ENCODE results near the gene OR2T27. TPM values are rescaled to one million over a fixed set of nuclear protein-coding genes. Genes with fewer than 3 reads are reported as not detected.

OR2T27 gene
- total and polyA plus RNA-seq, 2 experiments from 2014 or later, result not detected

DNA sequence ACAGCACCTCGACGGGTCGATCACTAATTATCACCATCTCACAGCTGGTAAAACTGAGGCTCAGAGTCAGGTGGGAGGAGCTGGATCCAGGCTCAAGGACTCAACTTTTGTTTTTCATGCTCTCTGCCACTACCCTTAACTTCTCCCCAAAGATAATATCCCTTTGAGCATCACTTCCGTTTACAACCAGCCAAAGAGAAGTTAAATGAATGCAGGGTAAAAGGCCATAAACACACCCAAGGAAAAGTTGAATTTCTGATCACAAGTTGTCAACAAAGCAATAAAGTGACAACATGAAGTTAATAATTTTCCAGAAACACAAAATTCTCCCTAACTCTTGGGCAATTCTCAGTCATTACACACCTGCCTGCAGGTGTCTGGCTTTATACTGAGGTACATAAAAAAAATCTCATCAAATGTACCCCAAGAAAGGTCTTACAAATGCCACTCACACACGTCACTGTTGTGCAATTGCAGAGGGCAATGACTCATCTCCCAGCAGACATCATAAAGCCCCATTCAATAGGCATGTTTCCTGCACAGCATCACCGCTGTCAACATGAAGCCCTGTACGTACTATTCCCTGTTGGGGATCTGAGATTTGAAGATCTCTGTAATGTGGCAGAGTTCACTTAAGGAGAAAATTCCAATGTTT, 23.8 kb downstream of the OR2T27 start:
- Histone ChIP-seq H3K4me2 (no peak overlapping the region), H3K4me3 (no peak overlapping the region), H3K36me3 (ENCODE audit: insufficient read depth) (no peaks in the 10 kb centered on the region), H2AFZ (no peak overlapping the region), H3K4me1 (ENCODE audit: insufficient read depth) (no peaks in the 10 kb centered on the region), H3F3A (replicated peaks; ENCODE audit: low read depth) (no peaks in the 10 kb centered on the region), H3K27me3 (ENCODE audit: insufficient read depth) (no peaks in the 10 kb centered on the region), H3K27ac (ENCODE audit: low read depth) (no peak overlapping the region), H3K79me2 (replicated peaks; ENCODE audit: insufficient read depth) (no peaks in the 10 kb centered on the region), H3K9me2 (ENCODE audit: insufficient read depth) (no peaks in the 10 kb centered on the region), H4K20me1 (replicated peaks; ENCODE audit: insufficient read depth) (no peaks in the 10 kb centered on the region)
- Mint-ChIP-seq H3K27me3 (ENCODE audit: insufficient read depth, low read depth, poor library complexity) (no peaks in the 10 kb centered on the region), H3K9me3 (peaks cover 8% of the 10 kb centered on the region; the same call in 2 of the 3 replicates), H3K4me3 (no peak overlapping the region), H3K27ac (no peak overlapping the region), H3K4me1 (no peaks in the 10 kb centered on the region), H3K36me3 (ENCODE audit: low read depth) (peaks cover 18% of the 10 kb centered on the region)
- DNase-seq (ENCODE audit: low spot score) (no peak), ATAC-seq (no peak)
- TF ChIP-seq STAT1 (IDR thresholded peaks at IDR 0.05; ENCODE audit: unreplicated experiment) (no peak), ZNF114 (CRISPR knock-in tag; IDR thresholded peaks at IDR 0.05) (no peak), NANOG (IDR thresholded peaks at IDR 0.05; ENCODE audit: borderline replicate concordance) (no peak), EZH2 (IDR thresholded peaks at IDR 0.05; ENCODE audit: low read depth, unreplicated experiment) (no peak), JUNB (IDR thresholded peaks at IDR 0.05; ENCODE audit: unreplicated experiment) (no peak), REST (IDR thresholded peaks at IDR 0.05; ENCODE audit: unreplicated experiment) (no peak), ZNF331 (CRISPR knock-in tag; IDR thresholded peaks at IDR 0.05; ENCODE audit: low read depth) (no peak), ETS1 (IDR thresholded peaks at IDR 0.05) (no peak), EZH2phosphoT487 (IDR thresholded peaks at IDR 0.05; ENCODE audit: unreplicated experiment) (no peak), CREB1 (CRISPR knock-in tag; IDR thresholded peaks at IDR 0.05; ENCODE audit: low read depth) (no peak), POLR2AphosphoS5 (IDR thresholded peaks at IDR 0.05; ENCODE audit: low read depth) (no peak)
- TF ChIP-seq, protein P1, sequence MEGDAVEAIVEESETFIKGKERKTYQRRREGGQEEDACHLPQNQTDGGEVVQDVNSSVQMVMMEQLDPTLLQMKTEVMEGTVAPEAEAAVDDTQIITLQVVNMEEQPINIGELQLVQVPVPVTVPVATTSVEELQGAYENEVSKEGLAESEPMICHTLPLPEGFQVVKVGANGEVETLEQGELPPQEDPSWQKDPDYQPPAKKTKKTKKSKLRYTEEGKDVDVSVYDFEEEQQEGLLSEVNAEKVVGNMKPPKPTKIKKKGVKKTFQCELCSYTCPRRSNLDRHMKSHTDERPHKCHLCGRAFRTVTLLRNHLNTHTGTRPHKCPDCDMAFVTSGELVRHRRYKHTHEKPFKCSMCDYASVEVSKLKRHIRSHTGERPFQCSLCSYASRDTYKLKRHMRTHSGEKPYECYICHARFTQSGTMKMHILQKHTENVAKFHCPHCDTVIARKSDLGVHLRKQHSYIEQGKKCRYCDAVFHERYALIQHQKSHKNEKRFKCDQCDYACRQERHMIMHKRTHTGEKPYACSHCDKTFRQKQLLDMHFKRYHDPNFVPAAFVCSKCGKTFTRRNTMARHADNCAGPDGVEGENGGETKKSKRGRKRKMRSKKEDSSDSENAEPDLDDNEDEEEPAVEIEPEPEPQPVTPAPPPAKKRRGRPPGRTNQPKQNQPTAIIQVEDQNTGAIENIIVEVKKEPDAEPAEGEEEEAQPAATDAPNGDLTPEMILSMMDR (conservative IDR thresholded peaks at IDR 0.05; ENCODE audit: low read depth in 2 of 2), result no peak
- TF ChIP-seq, protein P2, sequence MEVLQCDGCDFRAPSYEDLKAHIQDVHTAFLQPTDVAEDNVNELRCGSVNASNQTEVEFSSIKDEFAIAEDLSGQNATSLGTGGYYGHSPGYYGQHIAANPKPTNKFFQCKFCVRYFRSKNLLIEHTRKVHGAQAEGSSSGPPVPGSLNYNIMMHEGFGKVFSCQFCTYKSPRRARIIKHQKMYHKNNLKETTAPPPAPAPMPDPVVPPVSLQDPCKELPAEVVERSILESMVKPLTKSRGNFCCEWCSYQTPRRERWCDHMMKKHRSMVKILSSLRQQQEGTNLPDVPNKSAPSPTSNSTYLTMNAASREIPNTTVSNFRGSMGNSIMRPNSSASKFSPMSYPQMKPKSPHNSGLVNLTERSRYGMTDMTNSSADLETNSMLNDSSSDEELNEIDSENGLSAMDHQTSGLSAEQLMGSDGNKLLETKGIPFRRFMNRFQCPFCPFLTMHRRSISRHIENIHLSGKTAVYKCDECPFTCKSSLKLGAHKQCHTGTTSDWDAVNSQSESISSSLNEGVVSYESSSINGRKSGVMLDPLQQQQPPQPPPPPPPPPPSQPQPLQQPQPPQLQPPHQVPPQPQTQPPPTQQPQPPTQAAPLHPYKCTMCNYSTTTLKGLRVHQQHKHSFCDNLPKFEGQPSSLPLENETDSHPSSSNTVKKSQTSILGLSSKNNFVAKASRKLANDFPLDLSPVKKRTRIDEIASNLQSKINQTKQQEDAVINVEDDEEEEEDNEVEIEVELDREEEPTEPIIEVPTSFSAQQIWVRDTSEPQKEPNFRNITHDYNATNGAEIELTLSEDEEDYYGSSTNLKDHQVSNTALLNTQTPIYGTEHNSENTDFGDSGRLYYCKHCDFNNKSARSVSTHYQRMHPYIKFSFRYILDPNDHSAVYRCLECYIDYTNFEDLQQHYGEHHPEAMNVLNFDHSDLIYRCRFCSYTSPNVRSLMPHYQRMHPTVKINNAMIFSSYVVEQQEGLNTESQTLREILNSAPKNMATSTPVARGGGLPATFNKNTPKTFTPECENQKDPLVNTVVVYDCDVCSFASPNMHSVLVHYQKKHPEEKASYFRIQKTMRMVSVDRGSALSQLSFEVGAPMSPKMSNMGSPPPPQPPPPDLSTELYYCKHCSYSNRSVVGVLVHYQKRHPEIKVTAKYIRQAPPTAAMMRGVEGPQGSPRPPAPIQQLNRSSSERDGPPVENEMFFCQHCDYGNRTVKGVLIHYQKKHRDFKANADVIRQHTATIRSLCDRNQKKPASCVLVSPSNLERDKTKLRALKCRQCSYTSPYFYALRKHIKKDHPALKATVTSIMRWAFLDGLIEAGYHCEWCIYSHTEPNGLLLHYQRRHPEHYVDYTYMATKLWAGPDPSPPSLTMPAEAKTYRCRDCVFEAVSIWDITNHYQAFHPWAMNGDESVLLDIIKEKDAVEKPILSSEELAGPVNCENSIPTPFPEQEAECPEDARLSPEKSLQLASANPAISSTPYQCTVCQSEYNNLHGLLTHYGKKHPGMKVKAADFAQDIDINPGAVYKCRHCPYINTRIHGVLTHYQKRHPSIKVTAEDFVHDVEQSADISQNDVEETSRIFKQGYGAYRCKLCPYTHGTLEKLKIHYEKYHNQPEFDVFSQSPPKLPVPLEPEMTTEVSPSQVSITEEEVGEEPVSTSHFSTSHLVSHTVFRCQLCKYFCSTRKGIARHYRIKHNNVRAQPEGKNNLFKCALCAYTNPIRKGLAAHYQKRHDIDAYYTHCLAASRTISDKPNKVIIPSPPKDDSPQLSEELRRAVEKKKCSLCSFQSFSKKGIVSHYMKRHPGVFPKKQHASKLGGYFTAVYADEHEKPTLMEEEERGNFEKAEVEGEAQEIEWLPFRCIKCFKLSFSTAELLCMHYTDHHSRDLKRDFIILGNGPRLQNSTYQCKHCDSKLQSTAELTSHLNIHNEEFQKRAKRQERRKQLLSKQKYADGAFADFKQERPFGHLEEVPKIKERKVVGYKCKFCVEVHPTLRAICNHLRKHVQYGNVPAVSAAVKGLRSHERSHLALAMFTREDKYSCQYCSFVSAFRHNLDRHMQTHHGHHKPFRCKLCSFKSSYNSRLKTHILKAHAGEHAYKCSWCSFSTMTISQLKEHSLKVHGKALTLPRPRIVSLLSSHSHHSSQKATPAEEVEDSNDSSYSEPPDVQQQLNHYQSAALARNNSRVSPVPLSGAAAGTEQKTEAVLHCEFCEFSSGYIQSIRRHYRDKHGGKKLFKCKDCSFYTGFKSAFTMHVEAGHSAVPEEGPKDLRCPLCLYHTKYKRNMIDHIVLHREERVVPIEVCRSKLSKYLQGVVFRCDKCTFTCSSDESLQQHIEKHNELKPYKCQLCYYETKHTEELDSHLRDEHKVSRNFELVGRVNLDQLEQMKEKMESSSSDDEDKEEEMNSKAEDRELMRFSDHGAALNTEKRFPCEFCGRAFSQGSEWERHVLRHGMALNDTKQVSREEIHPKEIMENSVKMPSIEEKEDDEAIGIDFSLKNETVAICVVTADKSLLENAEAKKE (CRISPR knock-in tag; IDR thresholded peaks at IDR 0.05), result no peak
